LNCAP (cell line): ENCODE data around the gene SLC26A1.

Source experiments
- TF ChIP-seq, protein P1 (sequence below): fragments of 450-650 bp; IDR thresholded peaks from 2 replicates; pipeline ENCODE4 v1.5.1; 2017; ENCODE audit warnings: mild to moderate bottlenecking

The SLC26A1 gene

DNA sequence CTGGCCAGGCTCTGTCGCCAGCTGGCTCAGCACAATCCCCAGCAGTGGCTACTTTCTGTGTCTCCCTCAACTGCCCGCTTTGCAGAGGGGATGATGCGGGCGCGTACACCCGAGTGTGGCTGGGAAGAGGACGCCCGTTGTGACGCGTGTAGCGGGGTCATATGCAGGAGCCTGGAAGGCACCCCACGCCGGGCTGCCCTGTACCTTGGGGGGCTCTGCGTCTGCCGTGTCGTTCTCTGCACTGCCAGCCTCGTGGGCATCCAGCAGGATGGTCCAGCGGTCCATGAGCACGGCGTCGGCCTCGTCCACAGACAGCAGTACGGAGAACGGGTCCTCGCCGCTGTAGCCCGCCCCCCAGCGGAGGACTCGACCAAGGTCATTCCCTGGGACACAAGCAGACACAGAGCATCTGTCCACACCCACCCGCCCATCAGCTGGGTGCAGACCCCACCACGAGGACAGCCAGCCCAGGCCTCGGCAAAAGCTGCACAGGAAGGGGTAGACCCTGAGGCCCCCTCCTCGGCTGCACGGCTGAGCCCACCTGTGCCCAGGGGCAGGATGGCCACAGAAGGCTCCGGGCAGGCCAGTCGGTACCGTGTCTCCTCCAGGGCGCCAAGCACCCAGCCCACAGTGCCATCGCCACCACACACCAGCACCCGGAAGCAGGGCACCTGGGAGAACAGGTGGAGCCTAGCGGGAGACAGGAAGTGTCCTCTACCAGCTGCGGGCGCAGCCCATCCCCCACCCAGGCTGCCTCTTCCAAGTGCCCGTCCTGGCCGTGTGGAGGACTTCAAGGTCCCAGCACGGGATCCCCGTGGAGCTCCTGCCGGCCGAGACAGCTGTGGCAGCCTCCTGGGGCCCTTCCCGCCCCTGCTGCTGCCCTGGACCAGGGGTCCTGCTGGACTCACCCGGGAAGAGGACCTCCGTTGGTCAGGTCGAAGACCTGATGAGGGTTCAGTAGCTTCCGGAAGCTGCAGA, 30.7 kb downstream of the SLC26A1 start:
- TF ChIP-seq, protein P1, sequence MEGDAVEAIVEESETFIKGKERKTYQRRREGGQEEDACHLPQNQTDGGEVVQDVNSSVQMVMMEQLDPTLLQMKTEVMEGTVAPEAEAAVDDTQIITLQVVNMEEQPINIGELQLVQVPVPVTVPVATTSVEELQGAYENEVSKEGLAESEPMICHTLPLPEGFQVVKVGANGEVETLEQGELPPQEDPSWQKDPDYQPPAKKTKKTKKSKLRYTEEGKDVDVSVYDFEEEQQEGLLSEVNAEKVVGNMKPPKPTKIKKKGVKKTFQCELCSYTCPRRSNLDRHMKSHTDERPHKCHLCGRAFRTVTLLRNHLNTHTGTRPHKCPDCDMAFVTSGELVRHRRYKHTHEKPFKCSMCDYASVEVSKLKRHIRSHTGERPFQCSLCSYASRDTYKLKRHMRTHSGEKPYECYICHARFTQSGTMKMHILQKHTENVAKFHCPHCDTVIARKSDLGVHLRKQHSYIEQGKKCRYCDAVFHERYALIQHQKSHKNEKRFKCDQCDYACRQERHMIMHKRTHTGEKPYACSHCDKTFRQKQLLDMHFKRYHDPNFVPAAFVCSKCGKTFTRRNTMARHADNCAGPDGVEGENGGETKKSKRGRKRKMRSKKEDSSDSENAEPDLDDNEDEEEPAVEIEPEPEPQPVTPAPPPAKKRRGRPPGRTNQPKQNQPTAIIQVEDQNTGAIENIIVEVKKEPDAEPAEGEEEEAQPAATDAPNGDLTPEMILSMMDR: no peak

DNA sequence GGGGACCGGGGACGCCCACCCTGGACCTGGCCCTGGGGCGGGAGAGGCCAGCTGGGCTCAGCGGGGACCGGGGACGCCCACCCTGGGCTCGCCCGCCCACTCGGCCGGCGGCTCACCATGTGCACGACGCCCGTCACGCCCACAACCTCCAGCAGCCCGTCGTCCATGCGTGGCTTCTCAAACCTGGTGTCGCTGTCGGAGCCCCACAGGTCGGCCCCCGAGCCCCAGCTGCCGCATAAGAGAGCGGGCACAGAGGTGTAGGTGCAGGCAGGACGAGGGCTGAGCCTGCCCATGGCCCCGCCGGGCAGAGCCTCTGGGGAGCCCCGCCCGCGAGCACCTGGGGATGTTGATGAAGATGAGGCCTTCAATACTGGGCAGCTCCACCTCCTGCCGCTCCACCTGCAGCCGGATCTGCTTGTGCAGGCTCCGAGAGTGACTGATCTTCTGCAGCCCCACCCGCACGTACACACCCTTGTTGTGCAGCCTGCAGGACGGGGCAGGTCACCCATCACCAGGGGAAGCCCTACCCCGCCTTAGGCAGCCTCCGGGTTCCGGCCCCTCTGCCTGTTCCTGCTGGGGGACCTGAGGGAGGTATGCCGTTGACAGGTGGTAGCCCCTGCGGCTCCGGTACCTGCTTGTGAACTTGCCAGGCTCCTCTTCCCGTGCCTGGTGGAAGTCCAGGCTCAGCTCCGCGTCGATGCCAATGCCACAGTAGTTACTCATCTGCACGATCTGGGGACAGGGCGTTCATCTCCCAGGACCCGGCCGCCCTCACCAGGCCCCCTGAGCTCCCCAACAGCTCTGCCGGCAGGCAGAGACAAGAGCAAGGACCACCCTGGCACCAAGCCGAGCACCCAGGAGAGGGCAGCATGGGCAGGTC, 31.6 kb downstream of the SLC26A1 start:
- TF ChIP-seq, protein P1: no peak

DNA sequence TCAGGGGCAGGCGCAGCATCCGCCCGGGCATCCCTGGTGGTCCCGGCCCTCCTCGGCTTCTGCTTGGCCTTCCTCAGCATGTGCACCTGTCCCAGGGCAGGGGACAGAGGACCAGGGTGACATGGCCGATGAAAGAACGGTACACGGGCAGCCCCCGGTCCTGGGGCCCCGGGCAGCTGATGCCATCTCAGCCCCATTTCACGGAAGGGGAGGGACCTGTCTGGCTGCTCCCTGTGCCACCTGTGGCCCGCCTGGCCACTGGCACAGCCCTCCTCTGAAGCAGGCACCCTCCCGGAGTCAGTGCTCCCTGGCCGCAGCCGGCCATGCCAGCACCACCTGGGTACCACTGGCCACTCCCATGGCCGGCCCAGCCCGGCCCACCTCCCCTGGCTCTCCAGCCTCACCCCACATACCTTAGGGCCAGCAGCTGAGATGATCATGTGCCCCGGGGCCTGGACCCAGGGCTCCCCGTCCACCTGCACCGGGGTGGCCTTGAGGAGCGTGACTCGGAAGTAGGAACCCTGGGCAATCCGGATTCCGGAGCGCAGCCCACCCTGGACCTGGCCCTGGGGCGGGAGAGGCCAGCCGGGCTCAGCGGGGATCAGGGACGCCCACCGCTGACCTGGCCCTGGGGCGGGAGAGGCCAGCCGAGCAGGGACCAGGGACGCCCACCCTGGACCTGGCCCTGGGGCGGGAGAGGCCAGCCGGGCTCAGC, 32.4 kb downstream of the SLC26A1 start:
- TF ChIP-seq, protein P1: no peak

DNA sequence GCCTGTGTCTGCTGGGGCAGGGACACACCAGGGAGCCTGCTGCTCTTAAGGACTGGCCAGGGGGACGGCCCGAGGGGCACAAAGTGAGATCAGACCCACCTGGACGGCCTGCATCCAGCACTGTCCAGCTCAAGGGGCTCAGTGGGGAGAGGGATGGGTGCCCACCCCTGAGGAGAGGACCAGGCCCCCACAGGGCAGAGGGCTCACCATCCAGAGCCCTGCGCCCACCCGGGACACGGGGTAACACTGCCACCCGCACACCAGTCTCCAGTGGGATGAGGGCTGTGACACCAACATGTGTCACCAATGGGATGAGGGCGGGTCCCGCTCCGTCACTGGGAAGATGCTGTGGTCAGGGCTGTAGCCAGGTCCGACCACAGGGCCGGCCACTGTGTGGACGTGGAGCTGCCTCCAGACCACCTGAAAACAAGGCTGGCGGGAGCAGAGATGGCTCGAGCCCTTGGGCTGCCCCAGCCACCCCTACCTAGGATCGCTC, 33.0 kb downstream of the SLC26A1 start:
- TF ChIP-seq, protein P1: no peak

DNA sequence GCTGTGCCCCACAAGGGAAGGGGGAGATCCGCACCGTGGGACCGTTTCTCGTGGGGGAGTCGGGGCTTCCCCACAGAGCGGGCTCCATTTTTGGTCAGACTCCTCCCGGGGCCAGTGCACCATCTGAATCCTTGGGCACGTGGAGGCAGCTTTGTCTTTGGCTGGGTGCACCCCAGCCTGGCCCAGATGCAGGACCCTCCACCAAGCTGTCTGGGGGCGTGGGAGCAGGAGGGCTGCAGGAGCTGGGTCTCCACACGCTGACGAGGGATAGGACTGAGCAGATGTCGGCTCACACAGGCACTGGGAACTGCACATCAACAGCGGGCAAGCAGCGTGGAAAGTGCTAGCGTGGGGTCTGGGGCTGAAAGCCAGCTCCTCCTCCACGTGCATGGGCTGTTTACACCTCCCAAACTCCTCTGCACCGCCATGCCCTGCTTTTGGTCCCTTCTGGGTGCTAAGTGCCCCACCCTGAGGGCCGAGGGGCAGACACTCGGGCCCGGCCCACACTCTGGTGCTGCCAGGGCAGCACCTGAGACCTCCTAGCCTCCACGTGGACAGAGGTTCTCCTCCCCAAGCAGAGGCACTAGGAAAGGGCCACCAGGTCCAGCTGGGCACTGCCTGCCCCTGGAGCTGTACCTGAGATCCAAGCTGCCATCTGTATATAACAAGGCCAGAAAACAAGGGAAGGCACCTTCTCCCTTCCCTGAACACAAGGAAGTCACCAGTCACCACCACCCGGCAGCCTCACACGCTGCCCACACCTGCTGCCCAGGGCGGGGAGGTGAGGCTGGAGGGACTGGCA, 33.7 kb downstream of the SLC26A1 start:
- TF ChIP-seq, protein P1: no peak

DNA sequence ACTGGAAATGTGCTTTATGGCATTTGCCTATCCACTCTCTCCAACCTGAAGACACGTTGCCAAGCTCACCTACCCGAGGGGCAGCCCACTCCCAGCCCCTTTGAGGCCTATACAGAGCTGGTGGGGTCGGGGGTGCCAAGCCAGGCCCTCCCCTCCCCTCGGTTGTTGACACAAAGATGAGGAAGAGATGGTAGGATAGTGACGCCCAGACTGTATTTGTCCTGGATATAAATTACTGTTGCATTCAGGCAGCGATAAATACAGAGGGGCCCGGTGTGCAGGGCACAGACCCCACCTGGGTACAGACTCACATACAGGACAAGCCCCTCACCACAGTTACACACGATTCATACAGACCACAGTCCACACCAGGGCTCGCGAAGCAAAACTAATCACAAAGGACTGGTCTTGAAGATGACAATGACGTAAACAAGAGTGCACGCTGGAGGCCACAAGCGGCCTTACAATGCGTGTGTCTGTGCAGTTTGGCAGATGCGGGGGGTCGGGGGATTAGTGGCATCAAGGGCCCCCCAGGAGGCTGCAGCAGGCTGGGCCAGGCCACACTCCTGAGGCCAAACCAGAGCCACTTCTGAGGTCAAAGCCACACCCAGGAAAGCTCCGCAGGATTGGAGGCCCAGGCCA, 34.4 kb downstream of the SLC26A1 start:
- TF ChIP-seq, protein P1: no peak
